Stomach smooth muscle (tissue), 2 donors: ENCODE results near the gene OXSR1.
"Not testable (repeated sequence)": the region's sequence is repeated elsewhere in the genome, so short reads cannot be mapped to it uniquely, and the experiment has no call there.

ENCODE experiments used
- H3K27ac ChIP-seq: one replicate; pipeline ENCODE4 v1.7.0; 2013; ENCODE audit warnings: mild to moderate bottlenecking, low read length, inconsistent platforms
- H3K27me3 ChIP-seq, 2 donors: one replicate each; pipeline ENCODE4 v1.7.0; 2013; ENCODE audit warnings: low read length in 2 of 2; ENCODE audit not compliant: insufficient read depth in 2 of 2, control insufficient read depth in 1 of 2
- H3K36me3 ChIP-seq, 2 donors: one replicate each; pipeline ENCODE4 v1.7.0; 2013; ENCODE audit warnings: low read length in 2 of 2; ENCODE audit not compliant: control insufficient read depth in 2 of 2, insufficient read depth in 2 of 2
- H3K4me1 ChIP-seq: one replicate; pipeline ENCODE4 v1.7.0; 2013; ENCODE audit warnings: low read length; ENCODE audit not compliant: control insufficient read depth, insufficient read depth
- H3K4me3 ChIP-seq, 2 donors: one replicate each; pipeline ENCODE4 v1.7.0; 2013; ENCODE audit warnings: low read length in 2 of 2
- H3K9ac ChIP-seq, 2 donors: one replicate each; pipeline ENCODE4 v1.7.0; 2013; ENCODE audit warnings: low read length in 2 of 2, mild to moderate bottlenecking in 1 of 2
- H3K9me3 ChIP-seq, 2 donors: one replicate each; pipeline ENCODE4 v1.7.0; 2013; ENCODE audit warnings: low read length in 2 of 2; ENCODE audit not compliant: control insufficient read depth in 2 of 2
- donor health status: healthy.
- donor health status: Pancreatic carcinoma.

The OXSR1 gene

GRCh38 chr3:38226273-38226672, 60.9 kb downstream of the OXSR1 start:
- no peaks in the 10 kb centered on the region for H3K9me3 ChIP-seq
- H3K27ac ChIP-seq: no peak overlapping the region
- no peak overlapping the region for H3K9ac ChIP-seq
- H3K4me1 ChIP-seq: no peaks in the 10 kb centered on the region
- H3K4me3 ChIP-seq: no peak overlapping the region
- peaks cover 0 to 26% of the 10 kb centered on the region in 2 donors for H3K36me3 ChIP-seq
- no peaks in the 10 kb centered on the region for H3K27me3 ChIP-seq

- Histone ChIP-seq H3K9me3 (no peaks in the 10 kb centered on the region), H3K36me3 (peaks cover 0 to 23% of the 10 kb centered on the region in 2 donors), H3K27me3 (no peaks in the 10 kb centered on the region), H3K27ac (no peak overlapping the region), H3K4me3 (no peak overlapping the region), H3K4me1 (no peaks in the 10 kb centered on the region), H3K9ac (no peak overlapping the region)
These were observed 62.7 kb downstream of the OXSR1 start for GRCh38 chr3:38227989-38228388.

- peaks cover 0 to 19% of the 10 kb centered on the region in 2 donors for H3K36me3 ChIP-seq
These were observed 63.7 kb downstream of the OXSR1 start for GRCh38 chr3:38229036-38229435.

GRCh38 chr3:38232701-38233100, 67.4 kb downstream of the OXSR1 start:
- Histone ChIP-seq H3K27me3 (no peaks in the 10 kb centered on the region), H3K9me3 (no peaks in the 10 kb centered on the region), H3K36me3 (peaks cover 7 to 14% of the 10 kb centered on the region in 2 donors), H3K4me1 (no peaks in the 10 kb centered on the region), H3K4me3 (no peak overlapping the region), H3K9ac (no peak overlapping the region), H3K27ac (no peak overlapping the region)

More at GRCh38 chr3:38229036-38229435, 63.7 kb downstream of the OXSR1 start:
- H3K27me3 ChIP-seq: no peaks in the 10 kb centered on the region
- H3K4me3 ChIP-seq: no peak overlapping the region
- H3K9me3 ChIP-seq: no peaks in the 10 kb centered on the region
- H3K27ac ChIP-seq: no peak overlapping the region
- H3K4me1 ChIP-seq: no peaks in the 10 kb centered on the region
- H3K9ac ChIP-seq: no peak overlapping the region

GRCh38 chr3:38235466-38235865, 70.1 kb downstream of the OXSR1 start:
- Histone ChIP-seq H3K9me3 (no peaks in the 10 kb centered on the region), H3K4me3 (no peak overlapping the region), H3K9ac (no peak overlapping the region), H3K36me3 (peaks cover 13 to 22% of the 10 kb centered on the region in 2 donors), H3K27ac (no peak overlapping the region), H3K27me3 (no peaks in the 10 kb centered on the region), H3K4me1 (no peaks in the 10 kb centered on the region)

- Histone ChIP-seq H3K36me3 (peaks cover 13 to 22% of the 10 kb centered on the region in 2 donors), H3K4me3 (no peak overlapping the region), H3K27me3 (no peaks in the 10 kb centered on the region), H3K27ac (no peak overlapping the region), H3K9ac (no peak overlapping the region), H3K9me3 (no peaks in the 10 kb centered on the region), H3K4me1 (no peaks in the 10 kb centered on the region)
These were observed 73.2 kb downstream of the OXSR1 start for GRCh38 chr3:38238416-38239008.

GRCh38 chr3:38242812-38243211, 77.5 kb downstream of the OXSR1 start:
- H3K27me3 ChIP-seq, H3K9ac ChIP-seq, H3K4me3 ChIP-seq, H3K27ac ChIP-seq, H3K4me1 ChIP-seq, H3K9me3 ChIP-seq: not testable (repeated sequence)
- peaks cover 13 to 15% of the 10 kb centered on the region in 2 donors for H3K36me3 ChIP-seq

- no peak overlapping the region for H3K4me3 ChIP-seq
- H3K9me3 ChIP-seq: no peaks in the 10 kb centered on the region
- H3K27me3 ChIP-seq: no peaks in the 10 kb centered on the region
- H3K36me3 ChIP-seq: peaks cover 12 to 14% of the 10 kb centered on the region in 2 donors
- H3K9ac ChIP-seq: no peak overlapping the region
- no peaks in the 10 kb centered on the region for H3K4me1 ChIP-seq
- H3K27ac ChIP-seq: no peak overlapping the region
These were observed 80.6 kb downstream of the OXSR1 start for GRCh38 chr3:38245930-38246329.

- no peak overlapping the region for H3K27ac ChIP-seq
- no peaks in the 10 kb centered on the region for H3K9me3 ChIP-seq
- no peaks in the 10 kb centered on the region for H3K27me3 ChIP-seq
- H3K4me3 ChIP-seq: no peak overlapping the region
- H3K4me1 ChIP-seq: no peaks in the 10 kb centered on the region
- peaks cover 18 to 25% of the 10 kb centered on the region in 2 donors for H3K36me3 ChIP-seq
- no peak overlapping the region for H3K9ac ChIP-seq
These were observed 82.2 kb downstream of the OXSR1 start for GRCh38 chr3:38247366-38248035.

GRCh38 chr3:38250198-38250597, 84.9 kb downstream of the OXSR1 start:
- peaks cover 36 to 37% of the 10 kb centered on the region in 2 donors for H3K36me3 ChIP-seq
- no peaks in the 10 kb centered on the region for H3K9me3 ChIP-seq
- no peaks in the 10 kb centered on the region for H3K27me3 ChIP-seq
- no peaks in the 10 kb centered on the region for H3K4me1 ChIP-seq
- no peak overlapping the region for H3K9ac ChIP-seq
- no peak overlapping the region for H3K4me3 ChIP-seq
- no peak overlapping the region for H3K27ac ChIP-seq

- no peak overlapping the region for H3K27ac ChIP-seq
- H3K36me3 ChIP-seq: peaks cover 33 to 35% of the 10 kb centered on the region in 2 donors
- H3K27me3 ChIP-seq: no peaks in the 10 kb centered on the region
- no peaks in the 10 kb centered on the region for H3K9me3 ChIP-seq
- H3K9ac ChIP-seq: no peak overlapping the region
- no peak overlapping the region for H3K4me3 ChIP-seq
- no peaks in the 10 kb centered on the region for H3K4me1 ChIP-seq
These were observed 85.9 kb downstream of the OXSR1 start for GRCh38 chr3:38251197-38251596.
